ENCODE data around the gene RBKS.
"Not testable (repeated sequence)": the region's sequence is repeated elsewhere in the genome, so short reads cannot be mapped to it uniquely, and the experiment has no call there.

RBKS gene

DNA sequence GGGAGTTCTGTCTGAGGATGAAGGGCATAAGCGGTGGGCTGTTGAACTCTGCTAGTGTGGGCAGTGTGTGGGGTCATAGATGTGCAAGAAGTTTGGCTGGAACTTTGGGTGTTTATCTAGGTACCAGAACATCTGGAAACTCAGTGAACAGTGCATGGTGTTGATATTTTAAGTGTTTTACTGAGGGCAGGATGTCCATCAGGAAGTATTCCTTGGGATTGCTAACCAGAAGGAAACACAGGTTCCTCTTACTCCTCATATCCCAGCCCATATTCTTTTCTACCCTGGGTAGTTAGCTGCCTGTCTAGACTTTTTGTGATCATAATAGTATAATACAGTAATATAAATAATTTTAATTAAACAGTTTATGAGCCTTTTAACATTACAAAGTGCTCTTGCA is 15.9 kb upstream of the RBKS start:
- no peak for DNase-seq (ENCODE audit: low read depth in 2 of 2, low spot score in 1 of 2)

DNA sequence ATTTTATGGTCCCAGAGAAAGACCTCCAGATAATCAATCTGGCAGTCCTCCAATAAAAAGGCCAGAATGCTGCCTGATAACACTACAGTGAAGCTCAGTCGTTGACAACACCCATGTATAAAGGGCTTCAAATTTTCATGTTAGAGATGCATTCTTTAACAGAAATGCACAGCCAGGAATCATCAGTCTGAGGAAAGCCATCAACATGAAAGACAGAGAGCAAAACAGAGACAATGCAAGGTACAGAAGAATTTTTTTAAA is 14.1 kb upstream of the RBKS start:
- DNase-seq (ENCODE audit: low read depth in 2 of 2, low spot score in 1 of 2), result no peak

DNA sequence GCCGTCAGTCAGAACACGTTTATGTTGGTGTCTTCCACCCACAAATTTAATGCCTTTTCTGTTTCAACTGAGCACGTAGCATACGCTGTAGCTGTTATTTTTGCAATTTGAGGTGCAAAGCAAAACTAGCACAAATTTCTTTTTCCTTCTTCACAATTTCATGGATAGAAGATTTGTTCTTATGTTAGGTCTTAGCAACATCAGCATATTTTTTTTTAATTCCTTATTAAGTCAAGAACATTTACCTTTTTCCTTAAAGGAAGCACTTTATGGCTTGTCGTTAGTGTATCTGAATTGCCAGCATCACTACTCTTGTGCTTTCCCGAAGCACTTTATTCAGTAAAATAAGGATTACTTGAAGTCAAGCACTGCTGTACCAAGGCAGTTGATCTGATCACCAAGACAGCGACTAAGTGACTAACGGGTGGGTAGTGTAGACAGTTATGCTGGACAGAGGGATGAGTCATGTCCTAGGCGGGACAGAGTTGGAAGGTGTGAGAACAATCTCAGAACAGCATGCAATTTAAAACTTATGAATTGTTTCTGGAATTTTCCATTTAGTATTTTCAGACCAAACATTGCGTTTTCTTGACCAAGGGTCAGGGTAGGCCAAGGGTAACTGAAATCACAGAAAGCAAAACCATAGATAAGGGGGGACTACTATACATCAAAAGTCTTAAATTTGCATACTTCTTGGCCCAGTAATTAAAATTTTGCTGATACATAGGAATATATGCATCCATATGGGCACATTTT is 13.6 kb upstream of the RBKS start:
- DNase-seq (ENCODE audit: low read depth in 2 of 2, low spot score in 1 of 2), result no peak

DNA sequence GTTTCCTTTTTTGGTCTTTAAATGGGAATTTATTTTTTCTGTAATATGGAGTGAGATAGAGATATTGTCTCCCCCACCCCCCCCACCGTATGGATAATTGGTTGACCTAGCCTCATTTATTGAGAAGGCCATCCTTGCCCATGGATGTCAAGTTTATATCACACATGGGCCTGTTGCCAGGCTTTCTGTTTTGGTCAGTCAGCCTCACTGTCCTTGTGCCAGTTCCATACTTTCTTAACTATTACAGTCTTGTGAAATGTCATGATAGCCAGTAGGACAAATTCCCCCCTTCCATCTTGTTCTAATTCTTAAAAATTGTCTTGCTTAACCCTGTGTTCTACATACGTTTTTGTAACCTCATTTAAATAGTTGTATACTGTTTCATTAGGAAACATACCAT is 12.8 kb upstream of the RBKS start:
- DNase-seq (ENCODE audit: low read depth in 2 of 2, low spot score in 1 of 2), result no peak

DNA sequence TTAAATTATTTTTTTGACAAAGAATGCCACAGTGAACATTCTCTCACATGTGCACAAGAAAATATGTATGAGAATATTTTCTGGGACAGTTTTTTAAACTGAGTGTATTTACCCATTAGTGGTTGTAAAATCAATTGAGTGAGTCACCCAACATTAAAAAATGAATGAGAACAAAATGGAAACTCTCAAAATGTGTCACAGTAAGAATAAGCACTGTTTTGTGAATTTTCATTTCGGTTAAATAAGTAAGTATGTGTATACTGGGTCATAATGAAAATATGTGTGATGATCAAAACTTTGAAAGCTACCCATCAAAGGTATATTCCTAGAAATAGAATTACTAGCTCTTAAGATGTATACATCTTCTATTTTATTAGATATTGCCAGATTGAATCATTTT is 11.9 kb upstream of the RBKS start:
- no peak for DNase-seq (ENCODE audit: low read depth in 2 of 2, low spot score in 1 of 2)

DNA sequence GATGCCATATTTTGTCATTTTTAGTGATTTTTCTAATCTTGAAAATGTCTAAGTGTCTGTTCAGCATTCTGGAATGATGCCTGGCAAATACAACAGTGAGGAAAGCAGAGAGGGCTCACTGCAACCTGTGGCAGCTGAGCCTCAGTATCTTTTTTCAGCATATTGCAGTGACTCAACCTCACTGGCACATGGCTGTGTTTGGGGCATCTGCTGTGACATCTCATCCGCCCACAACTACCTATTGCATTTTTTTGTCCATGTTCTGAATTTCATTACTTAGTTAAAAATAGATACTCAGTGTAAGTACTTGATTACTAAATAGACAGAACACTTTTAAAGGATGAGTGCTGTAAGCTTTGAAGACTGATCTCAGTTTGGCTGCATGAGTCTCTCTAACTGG is 11.0 kb upstream of the RBKS start:
- no peak for DNase-seq (ENCODE audit: low read depth in 2 of 2, low spot score in 1 of 2)

DNA sequence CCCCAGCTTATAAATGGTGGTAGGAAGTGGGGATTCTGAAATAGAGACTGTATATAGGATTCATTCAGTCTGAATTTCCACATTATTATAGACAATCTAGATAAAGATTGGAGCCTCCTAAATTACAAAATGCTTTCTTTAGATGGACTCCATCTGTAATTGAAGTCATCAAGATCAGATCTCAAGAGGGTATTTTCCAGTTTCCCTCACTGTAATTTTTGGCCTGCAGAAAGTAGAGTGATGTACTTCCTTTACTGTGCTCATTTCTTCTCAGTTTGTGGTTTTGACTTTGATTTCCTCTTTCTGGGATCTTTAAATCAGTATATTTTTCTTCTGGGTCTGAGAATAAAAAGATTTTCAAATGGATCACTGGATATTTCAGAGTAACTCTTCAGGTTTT is 7.5 kb upstream of the RBKS start:
- no peak for DNase-seq (ENCODE audit: low read depth in 2 of 2, low spot score in 1 of 2)

DNA sequence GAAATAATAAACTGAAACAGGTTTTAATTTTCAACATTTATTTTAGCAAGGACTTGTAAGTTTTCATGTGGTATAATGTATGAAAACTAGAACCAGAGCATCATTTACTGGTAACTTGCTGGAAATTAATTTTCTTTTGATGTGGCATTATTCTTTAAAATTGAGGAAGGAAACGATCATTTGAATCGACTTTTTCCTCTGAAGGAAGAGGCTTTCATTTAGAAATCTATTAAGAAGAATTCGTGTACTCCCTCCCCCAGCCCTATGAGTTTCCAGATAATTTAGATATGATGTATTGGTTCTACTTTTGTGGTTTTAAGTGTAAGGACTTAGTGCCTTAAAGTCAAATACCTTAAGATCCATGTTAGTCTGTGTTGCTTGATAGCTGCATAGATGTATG is 2.8 kb upstream of the RBKS start:
- DNase-seq (ENCODE audit: low read depth in 2 of 2, low spot score in 1 of 2), result no peak

DNA sequence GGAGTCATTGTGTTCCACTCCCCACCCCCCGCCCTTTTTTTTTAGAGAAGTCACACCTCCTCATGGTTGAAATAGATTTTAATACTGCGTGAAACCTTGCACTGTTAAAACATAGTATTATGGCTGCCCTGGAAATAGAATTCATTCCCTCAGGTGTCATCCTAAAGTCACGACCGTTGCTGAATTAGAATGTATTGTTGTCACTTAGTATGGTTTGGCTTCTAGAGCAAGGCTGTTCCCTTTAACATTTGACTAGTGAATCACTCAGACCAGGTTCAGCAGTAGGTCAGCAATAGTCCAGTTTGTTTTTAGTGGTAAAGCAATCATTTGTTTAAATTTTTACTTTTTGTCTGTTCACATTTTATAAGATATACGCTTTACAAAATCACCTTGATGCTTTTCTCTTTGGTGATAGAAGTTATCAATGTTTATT is 1.5 kb upstream of the RBKS start:
- DNase-seq (ENCODE audit: low read depth in 2 of 2, low spot score in 1 of 2), result no peak

DNA sequence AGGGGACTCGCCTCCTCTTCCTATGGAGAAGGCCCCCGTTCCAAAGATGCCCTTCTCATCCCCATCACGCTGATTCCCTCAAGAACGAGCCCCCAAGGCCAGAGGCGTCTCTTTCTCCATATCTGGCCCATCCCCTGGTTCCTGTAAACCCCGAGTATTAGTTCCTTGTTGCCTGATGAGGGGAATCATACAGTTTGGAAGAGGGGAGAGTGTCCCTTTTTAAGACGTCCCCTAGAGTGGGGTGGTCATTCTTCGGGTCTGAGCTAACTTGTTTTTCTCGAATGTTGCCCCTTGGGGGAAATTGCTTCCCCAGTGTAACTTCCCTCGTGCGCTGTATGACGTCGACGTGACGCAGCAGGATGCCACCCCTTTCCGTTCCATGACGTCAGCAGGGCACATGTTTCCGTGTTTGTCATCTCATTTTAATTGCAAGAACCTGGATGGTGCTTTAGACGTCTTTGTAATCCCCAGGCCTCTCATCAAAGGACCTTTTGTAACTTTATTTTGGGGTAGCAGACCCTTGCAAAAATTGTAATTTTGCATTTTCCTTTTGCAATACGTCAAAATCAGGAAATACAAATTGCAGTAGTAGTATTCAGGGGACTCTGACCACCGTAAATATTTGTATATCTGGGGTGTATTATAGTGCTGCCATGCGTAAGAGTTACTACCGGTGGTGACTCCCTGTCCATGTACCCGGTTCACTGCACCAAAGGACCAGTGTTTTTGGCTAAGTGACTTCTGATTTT is 911 bp upstream of the RBKS start:
- peak; percentile 78 to 89 for DNase-seq (ENCODE audit: low read depth in 2 of 2, low spot score in 1 of 2)

DNA sequence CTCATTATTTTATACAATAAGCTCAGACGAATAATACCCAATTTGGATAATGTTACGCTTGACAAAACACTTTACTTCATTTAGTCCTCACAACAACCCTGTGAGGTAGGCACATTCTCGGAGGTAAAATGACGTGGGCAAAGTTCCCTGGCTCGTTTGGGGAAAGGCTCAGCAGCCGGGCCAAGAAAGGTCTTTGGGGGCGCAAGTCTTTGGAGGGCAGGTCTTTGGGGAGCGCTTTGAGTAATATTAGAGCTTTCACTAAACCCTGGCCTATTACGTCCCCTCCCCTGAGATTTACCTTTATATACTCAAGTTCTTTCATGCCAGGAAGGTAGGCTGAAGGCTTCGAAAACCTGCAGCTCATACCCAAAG is 427 bp downstream of the RBKS start:
- DNase-seq (ENCODE audit: low read depth in 2 of 2, low spot score in 1 of 2), result no peak

DNA sequence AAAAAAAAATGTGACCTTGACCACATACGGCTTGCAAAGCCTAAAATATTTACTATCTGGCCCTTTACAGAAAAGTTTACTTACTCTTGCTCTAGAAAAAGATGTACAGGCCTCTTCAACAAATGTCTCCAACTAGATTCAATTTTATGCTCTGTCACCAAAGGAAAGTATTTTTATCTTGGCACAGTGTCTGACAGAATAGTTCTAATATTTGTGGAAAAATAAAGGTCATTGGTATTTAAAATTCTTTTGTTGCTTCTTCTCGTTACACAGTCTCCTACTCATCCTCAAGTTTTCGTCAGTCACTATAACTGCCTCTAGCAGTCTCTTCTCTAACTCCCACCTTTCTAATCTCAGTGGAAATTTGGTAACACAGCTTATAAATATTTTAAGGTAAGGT is 1.4 kb downstream of the RBKS start:
- no peak for DNase-seq (ENCODE audit: low read depth in 2 of 2, low spot score in 1 of 2)

DNA sequence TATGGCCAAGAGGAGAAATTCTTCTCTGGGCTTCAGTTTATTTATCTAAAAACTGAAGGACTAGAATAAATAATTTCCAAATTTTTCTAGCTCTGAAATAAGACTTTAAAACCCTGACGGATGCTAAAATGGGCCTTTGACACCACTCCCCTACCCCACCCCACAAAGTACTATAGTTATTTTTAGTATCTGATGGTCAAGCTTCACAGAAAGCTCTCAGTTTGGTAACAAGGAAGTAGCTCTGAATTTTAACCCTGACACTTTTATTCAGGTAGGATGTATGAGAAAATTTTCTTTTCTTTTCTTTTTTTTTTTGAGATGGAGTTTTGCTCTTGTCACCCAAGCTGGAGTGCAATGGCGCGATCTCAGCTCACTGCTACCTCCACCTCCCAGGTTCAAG is 2.4 kb downstream of the RBKS start:
- DNase-seq (ENCODE audit: low read depth in 2 of 2, low spot score in 1 of 2), result no peak

DNA sequence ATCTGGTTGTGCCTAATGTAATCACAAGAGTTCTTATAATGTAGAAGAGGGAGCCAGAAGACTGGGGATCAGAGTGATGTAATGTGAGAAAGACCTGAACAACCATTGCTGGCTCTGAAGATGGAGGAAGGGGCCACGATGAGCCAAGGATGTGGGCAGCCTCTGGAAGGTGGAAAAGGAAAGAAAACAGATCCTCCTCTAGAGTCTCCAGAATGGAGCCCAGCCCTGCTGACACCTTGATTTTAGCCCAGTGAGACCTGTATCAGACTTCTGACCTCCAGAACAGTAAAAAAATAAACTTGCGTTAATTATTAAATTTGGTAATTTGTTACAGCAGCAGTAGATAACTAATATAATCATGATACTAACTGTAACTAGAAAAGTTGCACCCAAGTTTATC is 3.1 kb downstream of the RBKS start:
- no peak for DNase-seq (ENCODE audit: low read depth in 2 of 2, low spot score in 1 of 2)

DNA sequence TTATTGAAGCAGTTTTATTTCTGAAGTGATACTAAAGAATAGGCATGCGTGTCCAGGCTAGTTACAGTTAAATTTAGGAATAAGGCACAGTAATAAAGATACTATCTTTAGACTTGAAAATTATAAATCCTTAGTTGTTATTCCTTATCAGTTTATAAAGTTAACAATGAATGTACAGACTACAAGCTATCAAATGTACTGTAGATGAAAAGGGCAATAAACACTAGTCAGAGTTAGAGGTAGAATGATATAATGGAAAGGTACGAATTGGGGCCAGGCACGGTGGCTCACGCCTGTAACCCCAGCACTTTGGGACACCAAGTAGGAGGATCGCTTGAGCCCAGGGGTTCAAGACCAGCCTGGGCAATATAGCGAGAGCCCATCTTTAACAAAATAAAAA is 3.9 kb downstream of the RBKS start:
- no peak for DNase-seq (ENCODE audit: low read depth in 2 of 2, low spot score in 1 of 2)

DNA sequence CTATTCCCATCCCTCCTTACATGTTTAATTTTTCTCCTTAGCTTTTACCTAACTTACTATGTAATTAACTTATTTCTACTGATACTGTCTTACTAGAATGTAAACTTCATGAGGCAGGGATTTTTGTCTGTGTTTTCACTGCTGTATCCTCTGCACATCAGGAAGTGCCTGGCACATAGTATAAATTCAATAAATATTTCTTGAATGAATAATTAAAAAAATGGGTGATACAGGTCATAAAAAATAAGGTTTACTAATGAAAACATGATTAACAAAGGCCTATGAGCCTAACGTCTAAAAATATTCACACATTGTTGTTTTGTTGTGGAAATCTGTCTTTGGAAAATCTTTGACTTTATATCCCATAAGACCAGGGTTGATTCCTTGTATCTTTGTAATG is 4.5 kb downstream of the RBKS start:
- DNase-seq (ENCODE audit: low read depth in 2 of 2, low spot score in 1 of 2), result no peak

DNA sequence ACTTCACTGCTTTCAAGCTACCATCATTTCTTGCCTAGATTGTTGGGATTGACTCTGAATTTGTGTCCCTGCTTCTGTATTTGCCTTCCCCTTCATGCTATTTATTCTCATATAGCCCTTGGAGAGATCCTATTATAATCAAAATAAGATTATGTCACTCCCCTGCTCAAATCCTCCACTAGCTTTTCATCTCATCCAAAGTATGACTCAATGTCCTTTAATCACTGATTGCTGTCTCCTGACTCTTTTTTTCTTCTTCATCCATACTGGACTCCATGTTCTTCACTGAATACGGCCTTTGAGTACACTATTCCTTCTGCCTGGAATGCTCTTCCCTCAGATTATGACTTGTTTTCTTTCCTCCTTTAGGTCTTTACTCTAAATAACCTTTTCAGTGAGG is 5.0 kb downstream of the RBKS start:
- no peak for DNase-seq (ENCODE audit: low read depth in 2 of 2, low spot score in 1 of 2)

DNA sequence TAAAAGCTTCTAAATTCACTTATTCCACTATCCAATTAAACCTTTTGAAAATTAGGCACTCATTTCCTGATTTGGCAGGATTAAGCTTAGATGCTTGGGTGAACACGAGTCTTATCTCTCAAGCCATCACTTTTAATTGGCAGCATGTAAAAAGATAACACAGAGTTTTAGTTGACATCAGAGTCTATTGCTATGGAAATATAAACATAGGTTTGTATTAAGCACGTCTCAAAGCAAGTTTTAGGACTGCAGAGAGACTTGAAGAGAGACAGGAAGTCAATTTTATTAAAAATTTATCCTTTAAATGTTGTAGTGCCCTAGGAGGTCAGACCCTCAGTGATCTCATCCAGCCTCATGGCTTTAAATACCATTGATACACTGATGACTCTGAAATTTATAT is 5.6 kb downstream of the RBKS start:
- no peak for DNase-seq (ENCODE audit: low read depth in 2 of 2, low spot score in 1 of 2)

DNA sequence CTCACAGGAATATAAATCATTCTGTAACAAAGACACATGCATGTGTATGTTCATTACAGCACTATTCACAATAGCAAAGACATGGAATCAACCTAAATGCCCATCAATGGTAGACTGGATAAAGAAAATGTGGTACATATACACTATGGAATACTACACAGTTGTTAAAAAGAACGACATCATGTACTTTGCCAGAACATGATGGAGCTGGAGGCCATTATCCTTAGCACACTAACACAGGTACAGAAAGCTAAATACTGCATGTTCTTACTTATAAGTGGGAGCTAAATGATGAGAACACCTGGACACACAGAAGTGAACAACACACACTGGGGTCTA is 7.6 kb downstream of the RBKS start:
- not testable (repeated sequence) for DNase-seq (ENCODE audit: low read depth in 2 of 2, low spot score in 1 of 2)

DNA sequence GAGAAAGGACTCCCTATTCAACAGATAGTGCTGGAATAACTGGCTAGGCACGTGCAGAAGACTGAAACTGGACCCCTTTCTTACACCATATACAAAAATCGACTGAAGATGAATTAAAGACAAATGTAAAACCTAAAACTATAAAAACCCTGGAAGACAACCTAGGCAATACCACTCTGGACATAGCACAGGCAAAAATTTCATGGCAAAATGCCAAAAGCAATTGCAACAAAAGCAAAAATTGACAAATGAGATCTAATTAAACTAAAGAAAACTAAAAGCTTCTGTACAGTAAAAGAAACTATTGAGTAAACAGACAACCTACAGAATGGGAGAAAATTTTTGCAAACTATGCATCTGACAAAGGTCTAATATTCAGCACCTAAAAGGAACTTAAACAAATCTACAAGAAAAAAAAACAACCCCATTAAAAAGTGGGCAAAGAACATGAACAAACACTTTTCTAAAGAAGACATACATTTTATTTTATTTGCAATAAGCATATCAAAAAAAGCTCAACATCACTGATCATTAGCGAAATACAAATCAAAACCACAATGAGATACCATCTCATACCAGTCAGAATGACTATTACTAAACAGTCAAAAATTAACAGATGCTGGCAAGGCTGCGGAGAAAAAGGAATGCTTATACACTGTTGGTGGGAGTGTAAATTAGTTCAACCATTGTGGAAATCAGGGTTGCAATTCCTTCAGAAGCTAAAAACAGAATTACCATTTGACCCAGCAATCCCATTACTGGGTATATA is 8.2 kb downstream of the RBKS start:
- DNase-seq (ENCODE audit: low read depth in 2 of 2, low spot score in 1 of 2), result not testable (repeated sequence)

DNA sequence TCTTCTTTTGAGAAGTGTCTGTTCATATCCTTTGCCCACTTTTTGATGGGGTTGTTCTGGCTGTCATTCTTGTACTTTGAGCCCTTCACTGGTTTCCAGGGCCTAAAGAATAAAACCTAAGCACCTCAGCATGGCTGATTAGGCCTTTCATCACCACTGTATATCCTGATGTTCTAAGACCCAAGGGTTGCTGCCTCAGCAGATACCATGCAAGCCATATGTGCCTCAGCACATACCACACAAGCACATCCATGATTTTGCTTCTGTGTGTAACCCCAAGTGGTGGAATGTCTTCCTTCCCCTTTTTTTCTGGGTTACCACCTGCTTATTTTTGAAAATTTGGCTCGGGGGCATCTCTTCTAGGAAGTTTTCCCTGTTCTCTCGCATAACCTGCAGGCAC is 11.4 kb downstream of the RBKS start:
- no peak for DNase-seq (ENCODE audit: low read depth in 2 of 2, low spot score in 1 of 2)

DNA sequence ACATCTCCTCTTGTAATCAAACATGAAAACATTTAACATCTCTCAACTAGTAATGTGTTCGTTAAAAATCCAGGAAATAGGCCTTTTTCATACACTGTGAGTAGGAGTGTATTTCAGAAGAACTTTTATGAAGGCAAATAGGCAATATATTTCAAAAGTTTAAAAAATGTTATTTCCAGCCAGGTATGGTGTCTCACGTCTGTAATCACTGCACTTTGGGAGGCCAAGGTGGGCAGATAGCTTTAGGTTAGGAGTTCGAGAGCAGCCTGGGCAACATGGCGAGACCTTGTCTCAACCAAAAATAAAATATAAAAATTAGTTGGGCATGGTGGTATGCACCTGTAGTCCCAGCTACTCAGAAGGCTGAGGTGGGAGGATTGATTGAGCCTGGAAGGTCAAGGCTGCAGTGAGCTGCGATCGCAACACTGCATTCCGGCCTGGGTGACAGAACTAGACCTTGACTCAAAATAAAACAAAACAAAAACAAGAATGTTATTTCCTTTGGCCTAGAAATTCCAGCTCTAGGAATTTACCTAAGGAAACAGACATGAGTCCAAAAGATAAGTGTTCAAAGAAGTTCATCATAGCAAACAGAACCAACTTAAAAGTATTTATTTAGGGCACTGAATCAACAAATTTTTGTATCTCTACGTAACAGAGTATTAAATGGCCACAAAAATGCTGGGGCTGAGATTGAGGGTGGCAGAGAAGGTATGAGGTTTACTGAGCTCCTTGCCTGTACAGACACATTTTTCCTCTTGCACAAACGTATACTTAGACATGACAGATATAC is 14.9 kb downstream of the RBKS start:
- no peak for DNase-seq (ENCODE audit: low read depth in 2 of 2, low spot score in 1 of 2)

Measured in stimulated activated CD8-positive, alpha-beta memory T cell treated with anti-CD3 and anti-CD28 coated beads, Interleukin-4, amount 100 ng/mL, for 4 hours (primary cell).